Stomach (tissue), 4 donors: ENCODE measurements around the gene EVI2A.

Source experiments
- POLR2A ChIP-seq, 4 donors: fragments of 450-650 bp; IDR thresholded peaks; one replicate each; pipeline ENCODE4 v1.6.1; 2016; ENCODE audit warnings: antibody characterized with exemption in 4 of 4, control low read depth in 2 of 4, mild to moderate bottlenecking in 1 of 4, moderate library complexity in 1 of 4
- POLR2AphosphoS5 ChIP-seq, 3 donors: sonication (generic); formaldehyde crosslinking; IDR thresholded peaks; one replicate each; pipeline ENCODE4 v1.6.1; 2016; ENCODE audit warnings: antibody characterized with exemption in 3 of 3
- TF ChIP-seq, protein P1 (sequence below), 7 experiments: fragments of 450-650 bp in 4 of 7; fragments of 200-600 bp in 3 of 7; sonication (generic) in 3 of 7; IDR thresholded peaks; one replicate each; pipeline ENCODE4 v1.5.1; 2016 to 2019; ENCODE audit warnings: antibody characterized with exemption in 7 of 7, control low read depth in 2 of 7, mild to moderate bottlenecking in 1 of 7

GRCh38 chr17:31297090-31297489, 24.3 kb downstream of the EVI2A start, which contains the start of gene OMG:
- TF ChIP-seq, protein P1, sequence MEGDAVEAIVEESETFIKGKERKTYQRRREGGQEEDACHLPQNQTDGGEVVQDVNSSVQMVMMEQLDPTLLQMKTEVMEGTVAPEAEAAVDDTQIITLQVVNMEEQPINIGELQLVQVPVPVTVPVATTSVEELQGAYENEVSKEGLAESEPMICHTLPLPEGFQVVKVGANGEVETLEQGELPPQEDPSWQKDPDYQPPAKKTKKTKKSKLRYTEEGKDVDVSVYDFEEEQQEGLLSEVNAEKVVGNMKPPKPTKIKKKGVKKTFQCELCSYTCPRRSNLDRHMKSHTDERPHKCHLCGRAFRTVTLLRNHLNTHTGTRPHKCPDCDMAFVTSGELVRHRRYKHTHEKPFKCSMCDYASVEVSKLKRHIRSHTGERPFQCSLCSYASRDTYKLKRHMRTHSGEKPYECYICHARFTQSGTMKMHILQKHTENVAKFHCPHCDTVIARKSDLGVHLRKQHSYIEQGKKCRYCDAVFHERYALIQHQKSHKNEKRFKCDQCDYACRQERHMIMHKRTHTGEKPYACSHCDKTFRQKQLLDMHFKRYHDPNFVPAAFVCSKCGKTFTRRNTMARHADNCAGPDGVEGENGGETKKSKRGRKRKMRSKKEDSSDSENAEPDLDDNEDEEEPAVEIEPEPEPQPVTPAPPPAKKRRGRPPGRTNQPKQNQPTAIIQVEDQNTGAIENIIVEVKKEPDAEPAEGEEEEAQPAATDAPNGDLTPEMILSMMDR (IDR thresholded peaks at IDR 0.05), result no peak
- TF ChIP-seq POLR2AphosphoS5 (IDR thresholded peaks at IDR 0.05) (no peak), POLR2A (IDR thresholded peaks at IDR 0.05) (no peak)
